Neural cell (in vitro differentiated cells): Measurements from ENCODE around the gene CPA1. TPM values are rescaled to one million over a fixed set of nuclear protein-coding genes. Genes with fewer than 3 reads are reported as not detected.

ENCODE experiments used
- H2AFZ ChIP-seq: fragments of 200-600, 300-800 bp; sonication (generic), shearing (Covaris generic); 2 replicates; pipeline ENCODE4 v1.6.0; 2014; ENCODE audit warnings: low read depth, mild to moderate bottlenecking, antibody characterized with exemption, low read length, moderate library complexity
- H3F3A ChIP-seq: fragments of 200-600 bp; shearing (Covaris generic); 2 replicates; pipeline ENCODE4 v1.6.1; 2016; ENCODE audit warnings: mild to moderate bottlenecking, moderate library complexity, mixed read lengths, antibody characterized with exemption, low read length; ENCODE audit not compliant: insufficient read depth, poor library complexity, severe bottlenecking
- H3K27ac ChIP-seq: fragments of 200-600, 300-800 bp; sonication (generic), shearing (Covaris generic); 2 replicates; pipeline ENCODE4 v1.5.1; 2014; ENCODE audit warnings: mild to moderate bottlenecking, low read length, moderate library complexity
- H3K27me3 ChIP-seq: fragments of 300-800, 200-600 bp; sonication (generic), shearing (Covaris generic); 2 replicates; pipeline ENCODE4 v1.6.0; 2014; ENCODE audit warnings: mild to moderate bottlenecking, low read depth, low read length, moderate library complexity; ENCODE audit not compliant: insufficient read depth
- H3K36me3 ChIP-seq: fragments of 300-800, 200-600 bp; sonication (generic), shearing (Covaris generic); 2 replicates; pipeline ENCODE4 v1.5.1; 2014; ENCODE audit warnings: mild to moderate bottlenecking, antibody characterized with exemption, low read length, moderate library complexity; ENCODE audit not compliant: insufficient read depth
- H3K4me2 ChIP-seq: fragments of 300-800, 200-600 bp; sonication (generic), shearing (Covaris generic); 2 replicates; pipeline ENCODE4 v1.6.0; 2014; ENCODE audit warnings: mild to moderate bottlenecking, low read length
- H3K4me3 ChIP-seq: fragments of 300-800, 200-600 bp; sonication (generic), shearing (Covaris generic); 2 replicates; pipeline ENCODE4 v1.5.1; 2014; ENCODE audit warnings: mild to moderate bottlenecking, low read length, moderate library complexity
- H3K79me2 ChIP-seq: fragments of 200-600 bp; shearing (Covaris generic); replicated peaks from 2 replicates; pipeline ENCODE4 v1.6.0; 2014; ENCODE audit warnings: mild to moderate bottlenecking, low read length, moderate library complexity; ENCODE audit not compliant: insufficient read depth
- H3K9ac ChIP-seq: fragments of 300-800, 200-600 bp; sonication (generic), shearing (Covaris generic); 2 replicates; pipeline ENCODE4 v1.6.1; 2016; ENCODE audit warnings: mild to moderate bottlenecking, low read length, mixed read lengths
- H3K9me2 ChIP-seq: fragments of 200-600 bp; shearing (Covaris generic); 2 replicates; pipeline ENCODE4 v1.6.1; 2016; ENCODE audit warnings: mild to moderate bottlenecking, low read length, mixed read lengths; ENCODE audit not compliant: insufficient read depth
- H3K9me3 ChIP-seq: fragments of 200-600, 300-800 bp; sonication (generic), shearing (Covaris generic); 2 replicates; pipeline ENCODE4 v1.6.1; 2016; ENCODE audit warnings: mild to moderate bottlenecking, mixed run types, low read length, moderate library complexity, mixed read lengths
- H4K20me1 ChIP-seq: fragments of 200-600 bp; shearing (Covaris generic); 2 replicates; pipeline ENCODE4 v1.6.1; 2016; ENCODE audit warnings: mild to moderate bottlenecking, mixed run types; ENCODE audit not compliant: insufficient read depth
- CTCF ChIP-seq: fragments of 450-650 bp; IDR thresholded peaks from 2 replicates; pipeline ENCODE4 v1.5.1; 2014; ENCODE audit warnings: antibody characterized with exemption, mild to moderate bottlenecking, moderate library complexity; ENCODE audit not compliant: poor library complexity, severe bottlenecking
- EP300 ChIP-seq: fragments of 450-650 bp; conservative IDR thresholded peaks from 2 replicates; pipeline ENCODE4 v1.6.1; 2014; ENCODE audit warnings: antibody characterized with exemption, mild to moderate bottlenecking, moderate library complexity; ENCODE audit not compliant: poor library complexity, severe bottlenecking
- EZH2 ChIP-seq: fragments of 200-600, 300-800 bp; shearing (Covaris generic), sonication (generic); IDR thresholded peaks from 2 replicates; pipeline ENCODE4 v1.6.1; 2014; ENCODE audit warnings: antibody characterized with exemption, low read length, borderline replicate concordance, mild to moderate bottlenecking; ENCODE audit not compliant: insufficient read depth, poor library complexity, severe bottlenecking
- MXI1 ChIP-seq: fragments of 450-650 bp; conservative IDR thresholded peaks from 2 replicates; pipeline ENCODE4 v1.6.1; 2014; ENCODE audit warnings: antibody characterized with exemption, mild to moderate bottlenecking; ENCODE audit not compliant: poor library complexity, severe bottlenecking
- POLR2AphosphoS5 ChIP-seq: IDR thresholded peaks from 2 replicates; pipeline ENCODE4 v1.6.1; 2012
- RAD21 ChIP-seq: fragments of 450-650 bp; conservative IDR thresholded peaks from 2 replicates; pipeline ENCODE4 v1.6.1; 2014; ENCODE audit warnings: antibody characterized with exemption, mild to moderate bottlenecking, moderate library complexity
- REST ChIP-seq: IDR thresholded peaks from 2 replicates; pipeline ENCODE4 v1.6.1; 2012; ENCODE audit warnings: borderline replicate concordance
- SMC3 ChIP-seq: fragments of 450-650 bp; conservative IDR thresholded peaks from 2 replicates; pipeline ENCODE4 v1.6.1; 2014; ENCODE audit warnings: antibody characterized with exemption, mild to moderate bottlenecking, moderate library complexity; ENCODE audit not compliant: poor library complexity
- TAF1 ChIP-seq: IDR thresholded peaks from 2 replicates; pipeline ENCODE4 v1.6.1; 2012; ENCODE audit warnings: low read depth
- polyA plus RNA-seq: library from polyadenylated mRNA; depleted of rRNA; stranded (reverse); fragments of >200 nt; gene quantifications from 2 replicates; pipeline ENCODE4 v1.2.3, GENCODE V29; 2014

The CPA1 gene
- polyA plus RNA-seq, 1 donor from 2014 or later = not detected

- no peak overlapping the region for H3K4me2 ChIP-seq
- H3K27ac ChIP-seq = no peak overlapping the region
These were observed 52.6 kb downstream of the CPA1 start for GRCh38 chr7:130432886-130433285.

GRCh38 chr7:130433301-130433700, 53.0 kb downstream of the CPA1 start:
- H3K27me3 ChIP-seq = no peaks in the 10 kb centered on the region
- H3K9me3 ChIP-seq = no peaks in the 10 kb centered on the region
- no peaks in the 10 kb centered on the region for H3K36me3 ChIP-seq
- H3K9ac ChIP-seq = no peak overlapping the region
- no peaks in the 10 kb centered on the region for H3F3A ChIP-seq
- H4K20me1 ChIP-seq = no peaks in the 10 kb centered on the region
- H3K4me2 ChIP-seq = no peak overlapping the region
- H3K27ac ChIP-seq = no peak overlapping the region
- peaks cover 14% of the 10 kb centered on the region for H3K79me2 ChIP-seq
- H2AFZ ChIP-seq = no peak overlapping the region
- H3K9me2 ChIP-seq = no peaks in the 10 kb centered on the region
- H3K4me3 ChIP-seq = no peak overlapping the region
- TF ChIP-seq EZH2 (no peak), REST (no peak), POLR2AphosphoS5 (no peak), RAD21 (no peak), EP300 (no peak), SMC3 (no peak), MXI1 (no peak), TAF1 (no peak)

More at GRCh38 chr7:130432886-130433285, 52.6 kb downstream of the CPA1 start:
- Histone ChIP-seq H3K4me3 (no peak overlapping the region), H3F3A (no peaks in the 10 kb centered on the region), H3K79me2 (peaks cover 10% of the 10 kb centered on the region), H4K20me1 (no peaks in the 10 kb centered on the region), H3K36me3 (no peaks in the 10 kb centered on the region), H2AFZ (no peak overlapping the region), H3K27me3 (no peaks in the 10 kb centered on the region), H3K9ac (no peak overlapping the region), H3K9me3 (no peaks in the 10 kb centered on the region), H3K9me2 (no peaks in the 10 kb centered on the region)
- TF ChIP-seq SMC3 = no peak
- TF ChIP-seq TAF1 = no peak
- TF ChIP-seq EP300 = no peak
- TF ChIP-seq RAD21 = no peak
- TF ChIP-seq CTCF = no peak
- no peak for TF ChIP-seq POLR2AphosphoS5
- TF ChIP-seq REST = no peak
- no peak for TF ChIP-seq EZH2
- no peak for TF ChIP-seq MXI1
